Measurements from ENCODE around the gene RAB7B. TPM values are rescaled to one million over a fixed set of nuclear protein-coding genes. Genes with fewer than 3 reads are reported as not detected.

Gene RAB7B
- total RNA-seq, 1 experiment from 2014 or later: 0.22 TPM

- no peak for TF ChIP-seq ATF3 (IDR thresholded peaks at IDR 0.05)
- no peak for TF ChIP-seq YY1 (IDR thresholded peaks at IDR 0.05; ENCODE audit: extremely low read depth, insufficient replicate concordance, low read depth, low read length)
- no peak for TF ChIP-seq CBX3 (IDR thresholded peaks at IDR 0.05; ENCODE audit: low read depth)
Observed at GRCh38 chr1:205961405-205961804, 41.8 kb downstream of the RAB7B start (continued).

- POLR2A ChIA-PET: no interaction called here
- Histone ChIP-seq H2AFZ (ENCODE audit: low read depth, low read length, poor library complexity, severe bottlenecking) (no peak overlapping the region), H3K4me2 (ENCODE audit: low read length) (no peak overlapping the region), H3K79me2 (ENCODE audit: insufficient read depth, low read length) (no peaks in the 10 kb centered on the region), H4K20me1 (ENCODE audit: insufficient read depth) (no peaks in the 10 kb centered on the region), H3K4me3 (replicated peaks in 1 of 2; ENCODE audit: low read depth in 1 of 2, low read length in 2 of 2) (no peak overlapping the region), H3K4me1 (ENCODE audit: control insufficient read depth in 1 of 2, insufficient read depth in 2 of 2, low read length in 2 of 2) (no peaks in the 10 kb centered on the region), H3K9ac (ENCODE audit: low read length) (no peak overlapping the region), H3K27me3 (ENCODE audit: insufficient read depth, low read length) (peaks cover 32% of the 10 kb centered on the region; the same call in 1 of the 2 replicates), H3K9me2 (ENCODE audit: insufficient read depth) (no peaks in the 10 kb centered on the region), H3K36me3 (ENCODE audit: control insufficient read depth in 1 of 2, insufficient read depth in 2 of 2, low read length in 2 of 2) (no peaks in the 10 kb centered on the region), H3K9me3 (ENCODE audit: control insufficient read depth in 1 of 2, insufficient read depth in 1 of 2, low read depth in 1 of 2, low read length in 2 of 2) (no peaks in the 10 kb centered on the region), H3K27ac (ENCODE audit: low read depth, low read length) (no peak overlapping the region)
- intact Hi-C loops (cut with micrococcal nuclease): no loop called here
- RAD21 ChIA-PET (ENCODE audit: low non-redundant PET in 1 of 2, low total read pairs in 2 of 2, uncharacterized antibody in 2 of 2, unreplicated experiment in 2 of 2): no interaction called here
- BruUV-seq (replicated peaks): no TSS peak
- TF ChIP-seq POLR2AphosphoS5 (IDR thresholded peaks at IDR 0.05; ENCODE audit: low read depth, low read length): no peak
- TF ChIP-seq ZNF274 (IDR thresholded peaks at IDR 0.05; ENCODE audit: low read depth, low read length): no peak
- TF ChIP-seq CBX3 (IDR thresholded peaks at IDR 0.05; ENCODE audit: low read depth): no peak
- TF ChIP-seq CTCF (IDR thresholded peaks at IDR 0.05 in 2 of 3, conservative IDR thresholded peaks at IDR 0.05 in 1 of 3; ENCODE audit: borderline replicate concordance in 1 of 3, insufficient read depth in 1 of 3, low read depth in 2 of 3, low read length in 2 of 3): no peak
- no peak for TF ChIP-seq MAX (IDR thresholded peaks at IDR 0.05)
- TF ChIP-seq ATF3 (IDR thresholded peaks at IDR 0.05): no peak
- CTCF ChIA-PET: no interaction called here
- no peak for ATAC-seq
- DNase-seq (ENCODE audit: low read depth, low spot score): no peak
Observed at GRCh38 chr1:205959789-205960188, 43.4 kb downstream of the RAB7B start.
